H1 (cell line): ENCODE data around the gene C3. TPM values are rescaled to one million over a fixed set of nuclear protein-coding genes. Genes with fewer than 3 reads are reported as not detected.

ENCODE experiments used
- ASH2L ChIP-seq: fragments of 200-600, 300-600 bp; sonication (generic); IDR thresholded peaks from one replicate; pipeline ENCODE4 v1.7.1; 2017; ENCODE audit warnings: low read length
- KDM5A ChIP-seq: fragments of 200-600 bp; IDR thresholded peaks from 2 replicates; pipeline ENCODE4 v1.7.1; 2012; ENCODE audit warnings: mild to moderate bottlenecking, low read length, inconsistent platforms, mixed read lengths
- POLR2A ChIP-seq, 2 experiments: IDR thresholded peaks; 1 replicate in 1 of 2; 2 replicates in 1 of 2; pipeline ENCODE4 v1.6.1; 2011; ENCODE audit warnings: low read depth in 2 of 2, low read length in 2 of 2, mild to moderate bottlenecking in 2 of 2; ENCODE audit errors: control extremely low read depth in 1 of 2
- polyA plus RNA-seq, 7 experiments: library from polyadenylated mRNA; depleted of rRNA in 3 of 7; stranded (reverse) in 5 of 7; unstranded in 2 of 7; fragments of >200 nt in 5 of 7; fragments of 200-250 nt in 2 of 7; gene quantifications; 1 replicate in 5 of 7; 2 replicates in 1 of 7; 4 replicates in 1 of 7; pipeline versions ENCODE4 v1.2.1 to v1.2.3, GENCODE V29; 2011 to 2013; ENCODE audit warnings: missing spikeins in 2 of 7, mixed read lengths in 2 of 7
- total RNA-seq: library from RNA; stranded (reverse); fragmentation: NEBNext Ultra II Directional; extraction: Animal tissue kit (Norgen Biotek cat#: 25700); gene quantifications from 2 replicates; pipeline ENCODE4 v1.2.1, GENCODE V29; 2021
- TF ChIP-seq, protein P1 (sequence below): IDR thresholded peaks from 2 replicates; pipeline ENCODE4 v1.6.1; 2012; ENCODE audit warnings: inconsistent platforms

The C3 gene
- total and polyA plus RNA-seq, 2 of the 8 experiments (the other 6 are each of a cell fraction or from before 2014, with no cell fraction given), result 6.4 to 12.8 TPM

DNA sequence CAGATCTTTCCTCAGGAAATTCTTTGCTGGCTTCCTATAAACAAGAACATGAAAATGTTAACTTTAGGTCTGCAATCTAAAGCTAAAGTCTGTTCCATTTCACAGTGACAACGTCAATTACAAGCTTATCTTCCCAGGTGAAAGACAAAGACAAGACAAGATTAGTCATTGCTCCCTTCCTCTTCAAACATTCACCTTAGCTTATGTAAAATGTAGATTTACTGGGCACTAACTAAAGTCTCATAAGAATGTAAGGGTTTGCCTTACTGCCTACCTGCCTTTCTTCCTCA, 67.7 kb downstream of the C3 start (continued):
- TF ChIP-seq POLR2A (IDR thresholded peaks at IDR 0.05; ENCODE audit: control extremely low read depth in 1 of 2, low read depth in 2 of 2, low read length in 2 of 2) (no peak), KDM5A (no peak), ASH2L (no peak)
- TF ChIP-seq, protein P1, sequence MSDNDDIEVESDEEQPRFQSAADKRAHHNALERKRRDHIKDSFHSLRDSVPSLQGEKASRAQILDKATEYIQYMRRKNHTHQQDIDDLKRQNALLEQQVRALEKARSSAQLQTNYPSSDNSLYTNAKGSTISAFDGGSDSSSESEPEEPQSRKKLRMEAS, result no peak
